ENCODE data around the gene LINGO1.

- TF ChIP-seq POLR2A (IDR thresholded peaks at IDR 0.05): no peak
- TF ChIP-seq CTCF (IDR thresholded peaks at IDR 0.05): no peak
Measured at GRCh38 chr15:77619883-77620282, 12.8 kb downstream of the LINGO1 start.
